Upper lobe of left lung (tissue), 4 donors: ENCODE results near the gene COA8.

Experiments
- CTCF ChIP-seq, 6 experiments: fragments of 450-650 bp in 4 of 6; fragments of 200-600 bp in 2 of 6; sonication (generic) in 2 of 6; IDR thresholded peaks; one replicate each; pipeline ENCODE4 v1.5.1; 2016 to 2019; ENCODE audit warnings: antibody characterized with exemption in 6 of 6
- EP300 ChIP-seq, 4 donors: sonication (generic); formaldehyde crosslinking; IDR thresholded peaks; one replicate each; pipeline ENCODE4 v1.5.1; 2017; ENCODE audit warnings: antibody characterized with exemption in 4 of 4, control low read depth in 2 of 4
- POLR2A ChIP-seq, 4 donors: fragments of 450-650 bp; IDR thresholded peaks; one replicate each; pipeline ENCODE4 v1.5.1; 2016 to 2017; ENCODE audit warnings: antibody characterized with exemption in 4 of 4, mild to moderate bottlenecking in 2 of 4

- peak in 1 of 6 experiments; percentile 14 for TF ChIP-seq CTCF (IDR thresholded peaks at IDR 0.05)
- TF ChIP-seq POLR2A (IDR thresholded peaks at IDR 0.05), result no peak
- no peak for TF ChIP-seq EP300 (IDR thresholded peaks at IDR 0.05)
Measured at GRCh38 chr14:103539056-103539825, 23.5 kb upstream of the COA8 start.
